Liver (tissue), 9 donors: ENCODE data around the gene OSBPL9. TPM values are rescaled to one million over a fixed set of nuclear protein-coding genes. Genes with fewer than 3 reads are reported as not detected.

Experiments used
- DNase-seq: peaks from one replicate; pipeline ENCODE4 v3.0.0-alpha.2; 2017; ENCODE audit warnings: low spot score
- H3K27ac ChIP-seq, 2 donors: one replicate each; pipeline ENCODE4 v1.7.0; 2013; ENCODE audit warnings: inconsistent platforms in 2 of 2, low read length in 2 of 2, control low read depth in 1 of 2, low read depth in 1 of 2, mild to moderate bottlenecking in 1 of 2
- H3K27me3 ChIP-seq, 4 donors: one replicate each; pipeline versions ENCODE4 v1.6.1 to v1.7.0; 2013; ENCODE audit warnings: low read length in 3 of 4, inconsistent platforms in 1 of 4, mild to moderate bottlenecking in 1 of 4, moderate library complexity in 1 of 4; ENCODE audit not compliant: control insufficient read depth in 4 of 4, insufficient read depth in 4 of 4
- H3K36me3 ChIP-seq, 4 donors: one replicate each; pipeline versions ENCODE4 v1.6.1 to v1.7.0; 2013; ENCODE audit warnings: low read length in 3 of 4, mild to moderate bottlenecking in 3 of 4, low read depth in 1 of 4, moderate library complexity in 1 of 4; ENCODE audit not compliant: control insufficient read depth in 4 of 4, insufficient read depth in 3 of 4
- H3K4me1 ChIP-seq, 4 donors: one replicate each; pipeline versions ENCODE4 v1.6.1 to v1.7.0; 2013; ENCODE audit warnings: low read length in 3 of 4, mild to moderate bottlenecking in 3 of 4, moderate library complexity in 1 of 4; ENCODE audit not compliant: control insufficient read depth in 4 of 4, insufficient read depth in 4 of 4
- H3K4me3 ChIP-seq, 3 donors: one replicate each; pipeline versions ENCODE4 v1.6.1 to v1.7.0; 2013; ENCODE audit warnings: low read length in 3 of 3, control low read depth in 1 of 3, low read depth in 1 of 3, mild to moderate bottlenecking in 1 of 3
- H3K9ac ChIP-seq, 2 donors: one replicate each; pipeline ENCODE4 v1.7.0; 2013; ENCODE audit warnings: low read length in 2 of 2, mild to moderate bottlenecking in 2 of 2, moderate library complexity in 2 of 2, control low read depth in 1 of 2, low read depth in 1 of 2
- H3K9me3 ChIP-seq, 4 donors: one replicate each; pipeline versions ENCODE4 v1.6.1 to v1.7.0; 2013; ENCODE audit warnings: low read length in 3 of 4; ENCODE audit not compliant: control insufficient read depth in 4 of 4
- CTCF ChIP-seq: fragments of 150-350 bp; IDR thresholded peaks from 2 replicates; pipeline ENCODE4 v1.5.1; 2017; ENCODE audit warnings: improper control_type of control experiment, low read depth, low read length; ENCODE audit not compliant: missing input control
- EGR1 ChIP-seq, 2 donors: IDR thresholded peaks; 2 replicates each; pipeline ENCODE4 v1.6.1; 2016 to 2018; ENCODE audit warnings: antibody characterized with exemption in 2 of 2, low read depth in 2 of 2
- FOXA1 ChIP-seq: IDR thresholded peaks from 2 replicates; pipeline ENCODE4 v1.6.1; 2016; ENCODE audit warnings: antibody characterized with exemption
- FOXA2 ChIP-seq: IDR thresholded peaks from 2 replicates; pipeline ENCODE4 v1.6.1; 2016; ENCODE audit warnings: antibody characterized with exemption
- GABPA ChIP-seq, 2 donors: IDR thresholded peaks in 1 of 2; conservative IDR thresholded peaks in 1 of 2; 2 replicates each; pipeline ENCODE4 v1.6.1; 2016; ENCODE audit warnings: antibody characterized with exemption in 2 of 2, mild to moderate bottlenecking in 1 of 2, moderate library complexity in 1 of 2
- HNF4A ChIP-seq, 2 donors: conservative IDR thresholded peaks; 2 replicates each; pipeline ENCODE4 v1.6.1; 2016; ENCODE audit warnings: antibody characterized with exemption in 2 of 2, mild to moderate bottlenecking in 2 of 2
- HNF4G ChIP-seq: IDR thresholded peaks from 2 replicates; pipeline ENCODE4 v1.6.1; 2016; ENCODE audit warnings: antibody characterized with exemption
- JUND ChIP-seq, 2 donors: IDR thresholded peaks; 2 replicates each; pipeline ENCODE4 v1.6.1; 2016; ENCODE audit warnings: antibody characterized with exemption in 2 of 2
- MAX ChIP-seq: IDR thresholded peaks from 2 replicates; pipeline ENCODE4 v1.6.1; 2016; ENCODE audit warnings: antibody characterized with exemption
- NR2F2 ChIP-seq: IDR thresholded peaks from 2 replicates; pipeline ENCODE4 v1.6.1; 2016; ENCODE audit warnings: antibody characterized with exemption
- RAD21 ChIP-seq, 2 donors: IDR thresholded peaks; 2 replicates each; pipeline ENCODE4 v1.6.1; 2016; ENCODE audit warnings: antibody characterized with exemption in 2 of 2, mild to moderate bottlenecking in 2 of 2
- REST ChIP-seq: IDR thresholded peaks from 2 replicates; pipeline ENCODE4 v1.6.1; 2016; ENCODE audit warnings: antibody characterized with exemption, mild to moderate bottlenecking
- RXRA ChIP-seq, 2 donors: IDR thresholded peaks; 2 replicates each; pipeline ENCODE4 v1.6.1; 2017 to 2018; ENCODE audit warnings: antibody characterized with exemption in 2 of 2, mild to moderate bottlenecking in 1 of 2
- SP1 ChIP-seq: IDR thresholded peaks from 2 replicates; pipeline ENCODE4 v1.6.1; 2018; ENCODE audit warnings: antibody characterized with exemption, mild to moderate bottlenecking
- TAF1 ChIP-seq: conservative IDR thresholded peaks from 2 replicates; pipeline ENCODE4 v1.6.1; 2016; ENCODE audit warnings: antibody characterized with exemption, mild to moderate bottlenecking
- YY1 ChIP-seq: IDR thresholded peaks from 2 replicates; pipeline ENCODE4 v1.6.1; 2016; ENCODE audit warnings: antibody characterized with exemption, mild to moderate bottlenecking
- WGBS: extraction: QIAGEN DNeasy Blood & Tissue Kit; methylation state at CpG from one replicate; pipeline ENCODE4 v1.1.7; 2013; 5-methylcytosine and 5-hydroxymethylcytosine counted together
- polyA plus RNA-seq, 2 donors: library from polyadenylated mRNA; stranded (reverse) in 1 of 2; unstranded in 1 of 2; fragments of 200-250 nt in 1 of 2; fragments of >200 nt in 1 of 2; fragmentation: Nextera tagmentation in 1 of 2; extraction: Ambion mirVana in 1 of 2; gene quantifications; one replicate each; pipeline versions ENCODE4 v1.2.1 to v1.2.3, GENCODE V29; 2013 to 2015
- total RNA-seq, 2 donors: library from RNA; depleted of rRNA; stranded (reverse); fragments of >200 nt; gene quantifications; one replicate each; pipeline ENCODE4 v1.2.3, GENCODE V29; 2014
- TF ChIP-seq, protein P1 (sequence below): IDR thresholded peaks from 2 replicates; pipeline ENCODE4 v1.6.1; 2016; ENCODE audit warnings: antibody characterized with exemption
- donor health status: healthy.
- donor health status: healthy.
- donor health status: healthy.
- donor health status: healthy.
- donor health status: healthy.

OSBPL9 gene
- total and polyA plus RNA-seq, 4 donors = 52.1 to 129 (median 60.4) TPM

DNA sequence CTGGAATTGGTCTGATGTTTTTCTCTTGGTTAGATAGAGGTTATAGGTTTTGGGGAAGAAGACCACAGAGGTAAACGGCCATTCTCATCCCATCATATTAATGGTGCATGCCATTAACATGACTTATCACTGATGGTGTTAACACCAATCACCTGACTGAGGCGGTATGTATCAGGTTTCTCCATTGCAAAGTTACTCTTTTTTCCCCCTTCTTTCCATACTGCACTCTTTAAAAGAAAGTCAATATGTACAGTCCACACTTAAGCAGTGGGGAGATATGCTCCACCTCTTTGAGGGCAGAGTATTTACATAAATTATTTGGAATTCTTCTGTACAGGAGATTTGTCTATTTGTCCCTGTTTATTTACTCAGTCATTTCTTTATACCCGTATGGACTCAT is 35.7 kb upstream of the OSBPL9 start (continued):
- no peak for TF ChIP-seq NR2F2

DNA sequence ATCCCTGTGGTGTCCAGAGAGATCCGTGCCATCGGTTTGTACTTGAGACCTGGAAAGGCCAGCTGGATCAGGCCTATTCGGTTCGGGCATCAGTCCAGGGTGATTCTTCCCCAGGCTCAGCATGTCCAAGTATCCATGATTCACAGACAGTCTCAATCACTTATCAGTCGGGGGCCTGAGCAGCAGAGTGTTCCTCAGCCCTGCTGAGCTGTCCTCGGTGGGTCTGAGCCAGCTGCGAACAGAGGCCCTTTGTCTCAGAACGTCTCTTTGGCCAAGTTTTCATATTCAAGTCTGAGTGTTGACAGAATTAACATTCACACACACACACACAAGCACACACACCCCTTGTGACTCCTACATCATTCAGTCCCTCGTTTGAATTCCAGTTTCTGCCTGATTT is 33.4 kb upstream of the OSBPL9 start:
- no peak overlapping the region for H3K27ac ChIP-seq
- H3K36me3 ChIP-seq = no peaks in the 10 kb centered on the region
- no peak overlapping the region for H3K4me3 ChIP-seq
- TF ChIP-seq JUND (IDR thresholded peaks at IDR 0.05) (no peak), FOXA1 (no peak), FOXA2 (no peak), HNF4G (no peak), CTCF (no peak), RAD21 (IDR thresholded peaks at IDR 0.05) (no peak), NR2F2 (no peak), EGR1 (IDR thresholded peaks at IDR 0.05; ENCODE audit: low read depth in 2 of 2) (no peak), MAX (no peak), SP1 (no peak), REST (no peak)
- WGBS = 78% methylated on average over 9 of the region's 9 CpGs
- H3K9me3 ChIP-seq = no peaks in the 10 kb centered on the region
- H3K4me1 ChIP-seq = no peaks in the 10 kb centered on the region
- no peaks in the 10 kb centered on the region for H3K27me3 ChIP-seq
- no peak for DNase-seq
- H3K9ac ChIP-seq = no peak overlapping the region

- Histone ChIP-seq H3K9ac (no peak overlapping the region), H3K4me1 (no peaks in the 10 kb centered on the region)
- no peak for TF ChIP-seq HNF4A (conservative IDR thresholded peaks at IDR 0.05)
- TF ChIP-seq FOXA2 = no peak
- TF ChIP-seq GABPA (IDR thresholded peaks at IDR 0.05 in 1 of 2, conservative IDR thresholded peaks at IDR 0.05 in 1 of 2) = no peak
- no peak for TF ChIP-seq SP1
- TF ChIP-seq YY1 = no peak
- no peak for TF ChIP-seq CTCF
- TF ChIP-seq FOXA1 = no peak
- TF ChIP-seq, protein P1, sequence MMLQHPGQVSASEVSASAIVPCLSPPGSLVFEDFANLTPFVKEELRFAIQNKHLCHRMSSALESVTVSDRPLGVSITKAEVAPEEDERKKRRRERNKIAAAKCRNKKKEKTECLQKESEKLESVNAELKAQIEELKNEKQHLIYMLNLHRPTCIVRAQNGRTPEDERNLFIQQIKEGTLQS = no peak
- no peak for TF ChIP-seq TAF1
- no peak for TF ChIP-seq NR2F2
- TF ChIP-seq JUND (IDR thresholded peaks at IDR 0.05) = no peak
- TF ChIP-seq REST = no peak
- TF ChIP-seq RAD21 (IDR thresholded peaks at IDR 0.05) = no peak
- no peak for TF ChIP-seq MAX
- TF ChIP-seq RXRA (IDR thresholded peaks at IDR 0.05) = no peak
These were observed 32.9 kb upstream of the OSBPL9 start for GRCh38 chr1:51584021-51584420.

More at GRCh38 chr1:51584021-51584420, 32.9 kb upstream of the OSBPL9 start:
- Histone ChIP-seq H3K4me3 (no peak overlapping the region), H3K27me3 (no peaks in the 10 kb centered on the region), H3K9me3 (no peaks in the 10 kb centered on the region), H3K27ac (no peak overlapping the region), H3K36me3 (no peaks in the 10 kb centered on the region)
- DNase-seq = no peak
- 91% methylated on average over 5 of the region's 5 CpGs for WGBS
